HG03457 (cell line): Measurements from ENCODE around the gene KCNQ1.

ENCODE experiments used
- ATAC-seq: cut with Tn5 transposase; IDR thresholded peaks from one replicate; pipeline ENCODE4 v1.9.1; 2021; ENCODE audit warnings: moderate number of reproducible peaks; ENCODE audit not compliant: unreplicated experiment

The KCNQ1 gene

DNA sequence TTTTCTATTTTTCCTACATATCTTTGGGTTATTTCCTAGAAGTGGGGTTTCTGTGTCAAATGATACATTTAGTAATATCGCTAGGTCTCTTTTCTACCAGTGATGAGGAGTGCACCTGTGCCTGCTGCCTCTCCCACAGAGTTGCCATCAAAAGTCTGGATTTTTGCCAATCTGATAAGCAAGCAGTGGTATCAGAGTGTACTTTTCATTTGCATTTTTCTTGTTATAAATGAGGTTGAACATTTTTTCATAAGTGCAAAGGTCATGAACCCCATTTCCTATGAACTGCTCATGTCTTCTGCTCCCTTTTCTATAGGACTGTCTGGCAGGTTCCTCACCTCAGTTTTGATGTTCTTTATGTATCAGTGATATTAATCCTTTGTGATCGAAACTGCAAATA is 2.2 kb upstream of the KCNQ1 start:
- ATAC-seq, result no peak

DNA sequence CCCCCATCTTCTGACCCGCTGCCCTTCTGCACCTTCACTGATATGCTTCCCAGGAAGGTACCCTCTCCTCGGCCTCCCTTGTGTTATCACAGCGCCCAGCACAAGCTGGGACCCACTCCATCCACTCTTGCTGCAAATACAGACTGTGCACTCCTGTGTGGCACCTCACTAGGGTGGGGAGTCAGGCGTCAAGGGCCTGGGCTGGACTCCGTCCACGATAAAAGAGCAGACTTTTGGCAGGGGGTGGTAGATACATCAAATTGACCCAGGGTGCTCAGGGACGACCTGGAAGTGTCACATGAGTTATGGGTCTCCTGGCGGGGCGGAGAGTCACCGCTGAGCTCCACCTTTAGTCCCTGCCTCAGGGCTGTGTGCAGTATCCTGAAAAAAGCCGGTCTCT is 1.4 kb upstream of the KCNQ1 start:
- ATAC-seq, result no peak

DNA sequence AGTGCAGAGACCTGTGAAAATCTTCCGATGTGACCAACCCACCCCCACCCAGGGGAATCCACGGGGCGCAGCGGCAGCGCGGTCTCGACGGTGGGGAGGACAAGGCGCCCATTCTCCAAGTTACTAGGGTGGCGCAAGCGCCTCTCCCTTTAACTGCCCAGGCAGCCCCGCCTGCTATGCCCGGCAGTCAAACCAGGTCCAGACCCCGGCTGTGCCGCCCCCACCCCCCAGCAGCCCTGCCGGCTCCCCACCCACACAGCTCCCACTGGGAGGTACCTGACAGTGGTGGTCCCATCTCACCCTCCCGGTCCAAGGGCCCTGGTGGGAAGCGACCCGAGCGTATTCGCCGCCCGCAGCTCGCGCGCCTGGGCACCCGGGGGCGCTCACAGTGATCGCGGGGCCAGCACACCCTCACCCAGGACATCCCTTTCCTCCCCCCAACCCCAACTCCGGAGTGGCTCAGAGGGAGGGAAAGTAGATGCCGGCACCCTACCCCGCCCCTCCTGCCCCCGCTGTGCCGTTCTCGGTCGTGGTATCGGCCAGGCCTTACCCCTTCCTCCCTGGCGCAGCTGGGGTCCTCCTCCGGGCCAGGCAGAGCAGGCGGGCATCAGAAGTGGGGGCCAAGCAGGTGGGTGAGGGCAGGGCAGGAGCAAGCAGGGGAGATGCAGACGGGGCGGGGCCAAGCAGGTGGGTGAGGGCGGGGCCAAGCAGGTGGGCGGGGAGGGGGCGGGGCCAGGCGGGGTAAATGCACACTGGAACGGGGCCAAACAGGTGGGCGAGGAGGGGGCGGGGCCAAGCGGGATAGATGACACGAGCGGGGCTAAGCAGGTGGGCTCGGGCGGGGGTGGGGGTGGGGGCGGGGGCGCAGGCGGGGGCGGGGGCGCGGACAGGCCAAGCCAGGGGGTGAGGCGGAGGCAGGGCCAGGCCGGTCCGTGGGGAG is 657 bp upstream of the KCNQ1 start, which contains the start of gene TRPM5:
TSS of gene TRPM5 (minus strand) at position 634 of the 940 bp plus-strand sequence. CDS start 21,478 bp downstream, outside the sequence.
- ATAC-seq, result no peak

DNA sequence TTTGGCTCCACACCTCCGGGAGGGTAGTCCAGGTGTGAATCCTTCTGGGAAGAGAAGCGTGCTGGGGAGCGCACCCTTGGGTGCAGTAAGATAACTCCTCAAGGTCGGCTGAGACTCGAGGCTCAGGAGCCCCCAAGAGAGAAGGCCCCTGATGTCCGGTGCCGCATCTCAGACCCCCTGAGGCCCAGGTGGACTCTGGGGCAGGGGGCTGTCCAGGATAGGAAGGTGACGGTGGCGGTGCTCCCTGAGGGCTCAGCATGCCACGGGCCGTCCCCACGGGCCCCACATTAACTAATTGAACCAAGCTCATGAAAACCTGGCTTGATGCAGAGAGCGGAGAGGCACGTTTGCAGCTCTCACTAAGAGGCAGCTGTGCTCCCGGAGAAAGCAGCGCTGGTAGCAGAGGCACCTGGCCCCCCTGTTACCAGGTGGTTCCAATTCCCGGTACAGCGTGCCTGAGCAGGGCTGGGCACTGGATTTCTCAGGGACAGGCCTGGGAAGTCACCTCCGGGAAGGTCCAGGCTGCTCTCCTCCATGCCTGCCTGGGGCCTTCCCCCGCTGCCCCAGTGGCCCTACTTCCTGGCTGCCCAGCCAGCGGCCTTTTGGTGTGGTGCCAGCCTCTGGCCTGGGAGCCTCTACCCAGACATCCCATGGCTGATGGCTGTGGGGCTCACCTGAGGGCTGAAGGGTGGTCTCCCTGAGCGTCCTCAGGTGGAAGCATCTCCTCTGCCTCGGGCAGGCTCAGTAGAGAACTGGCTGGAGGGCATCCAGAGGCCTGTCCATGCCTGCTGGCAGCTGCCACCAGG is 1.1 kb downstream of the KCNQ1 start:
- no peak for ATAC-seq

DNA sequence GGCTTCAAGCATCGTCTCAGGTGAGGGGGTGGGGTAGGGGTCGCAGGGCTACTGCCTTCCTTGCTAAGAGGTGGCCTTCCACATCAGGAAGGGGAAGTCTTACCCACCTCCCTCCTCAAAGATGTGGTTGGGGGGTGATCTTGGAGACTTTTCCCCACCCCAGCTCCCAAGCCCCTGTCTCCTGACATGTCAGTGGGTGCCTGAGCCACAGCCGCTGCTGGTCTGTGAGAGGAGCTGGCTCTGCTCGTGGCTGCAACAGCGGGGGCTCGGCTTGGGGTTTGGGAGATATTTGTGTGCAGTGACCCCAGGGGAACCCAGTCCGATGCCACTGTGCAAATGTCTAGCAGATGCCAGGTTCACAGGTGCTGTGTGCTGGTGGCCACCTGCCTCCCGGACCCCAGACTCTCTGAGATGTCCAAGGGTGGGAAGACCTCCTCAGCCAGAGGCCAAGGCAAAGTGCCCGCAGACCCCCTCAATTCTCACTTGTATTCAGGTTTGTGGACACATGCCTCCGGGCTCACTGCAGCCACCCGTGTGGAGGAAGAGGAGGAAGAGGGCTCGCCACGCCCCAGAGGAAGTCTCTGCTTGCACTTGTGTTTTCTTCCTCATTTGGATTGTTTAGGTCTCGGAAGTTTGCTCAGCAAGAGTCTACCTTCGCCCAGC is 1.9 kb downstream of the KCNQ1 start:
- ATAC-seq, result no peak

DNA sequence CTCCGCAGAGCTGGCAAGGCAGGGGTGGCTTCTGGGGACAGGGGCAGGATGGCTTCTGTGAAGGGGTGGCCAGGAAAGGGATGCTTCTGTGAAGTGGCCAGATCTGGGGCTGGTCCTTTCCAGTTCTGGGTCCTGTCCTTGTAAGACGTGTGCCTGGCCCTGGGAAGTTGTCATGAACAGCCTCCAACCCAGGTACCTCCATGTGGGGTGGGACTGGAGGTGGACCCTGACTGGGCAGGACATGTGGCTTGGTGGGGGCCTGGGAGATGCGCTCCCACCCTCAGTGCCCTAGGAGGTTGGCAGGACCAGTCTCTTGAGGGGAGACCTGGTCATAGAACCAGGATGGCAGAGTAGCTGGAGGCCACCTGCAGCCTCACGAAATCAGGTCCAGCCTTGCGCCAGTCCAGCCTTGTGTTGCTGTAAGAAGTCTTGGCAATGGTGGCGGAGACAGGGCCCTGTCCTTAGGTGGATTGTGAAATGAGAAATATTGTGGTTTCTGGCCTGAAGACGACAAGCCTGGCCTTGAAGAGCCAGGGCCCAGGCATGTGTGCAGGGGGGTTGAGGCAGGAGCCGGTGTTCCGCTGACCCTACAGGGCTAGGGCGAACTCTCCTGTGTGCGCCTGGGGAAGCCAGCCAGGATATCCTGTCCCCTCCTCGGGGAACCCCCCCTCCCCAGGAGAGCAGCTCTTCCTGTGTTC is 2.6 kb downstream of the KCNQ1 start:
- ATAC-seq, result no peak

DNA sequence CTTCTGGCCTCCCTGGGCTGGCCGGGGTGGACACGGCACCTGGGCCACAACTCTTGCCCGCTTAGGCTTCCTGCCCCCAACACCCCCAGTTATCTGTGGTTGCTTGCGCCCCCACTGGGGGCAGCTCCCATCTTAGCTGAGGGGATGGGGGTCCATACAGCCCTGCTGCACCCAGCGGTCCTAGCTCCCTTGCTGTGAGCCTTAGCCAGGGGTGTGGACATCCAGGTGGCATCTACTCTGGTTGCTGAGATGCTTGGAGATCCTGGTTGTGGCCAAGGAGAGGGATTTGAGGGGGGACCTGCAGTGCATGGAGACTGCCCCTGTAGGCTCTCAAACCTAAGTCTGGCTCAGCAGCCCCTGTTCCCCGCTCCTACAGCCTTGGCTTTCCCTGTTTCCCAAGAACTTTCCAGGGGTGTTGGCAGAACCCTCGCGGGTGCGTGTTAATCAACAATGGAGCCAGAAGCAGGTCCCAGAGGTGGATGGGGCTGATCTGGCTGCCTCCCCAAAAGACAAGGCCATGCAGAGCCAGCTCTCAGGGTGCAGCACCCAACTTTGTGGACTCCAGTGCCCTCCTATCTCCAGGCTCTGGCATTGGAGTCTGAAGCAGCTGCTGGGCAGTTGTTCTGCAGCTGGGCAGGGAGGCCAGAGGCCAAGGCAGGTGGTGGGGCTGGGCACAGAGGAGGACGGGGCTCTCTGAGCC is 3.3 kb downstream of the KCNQ1 start:
- no peak for ATAC-seq

DNA sequence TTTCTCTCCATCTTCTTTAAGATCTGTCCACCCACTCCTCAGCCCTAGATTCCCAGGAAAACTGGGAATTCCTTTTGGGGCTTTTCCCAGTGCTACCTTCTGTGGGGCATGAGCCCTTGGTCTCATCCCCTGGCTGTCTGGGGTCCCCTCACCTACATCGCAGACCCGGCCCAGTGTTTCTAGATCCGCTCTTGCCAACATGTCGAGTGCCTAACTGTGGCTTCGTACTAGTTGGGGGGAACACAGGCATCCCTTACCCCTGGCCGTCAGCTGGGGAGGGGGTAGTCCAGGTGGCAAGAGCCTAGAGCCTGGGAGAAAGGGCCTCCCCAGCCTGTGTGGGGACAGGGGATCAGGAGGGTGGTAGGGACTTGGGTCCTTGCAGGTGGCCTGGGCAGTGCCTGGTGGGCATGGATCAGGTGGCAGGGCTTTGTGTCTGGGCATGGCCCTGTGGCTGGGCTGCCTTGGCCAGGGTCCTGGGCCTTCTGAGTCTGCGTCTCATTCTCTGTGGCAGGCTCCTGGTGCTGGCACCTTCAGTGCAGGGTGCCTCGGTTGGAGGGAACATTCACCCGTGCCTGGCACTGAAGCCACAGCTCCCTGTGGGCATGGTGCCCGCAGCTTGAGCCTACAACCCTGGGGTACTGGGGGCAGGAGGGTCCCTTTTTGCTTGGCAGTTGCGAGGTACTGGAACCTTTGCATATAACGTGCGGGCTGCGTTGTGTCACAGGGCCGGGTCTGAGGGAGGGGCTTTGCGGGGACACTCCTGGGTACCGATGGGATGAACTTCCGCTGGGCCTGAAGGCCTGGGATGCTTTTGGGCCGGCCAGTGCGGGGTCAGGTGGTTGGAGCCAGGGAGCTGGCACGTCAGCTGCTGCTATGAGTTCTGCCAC is 4.1 kb downstream of the KCNQ1 start:
- ATAC-seq, result no peak

DNA sequence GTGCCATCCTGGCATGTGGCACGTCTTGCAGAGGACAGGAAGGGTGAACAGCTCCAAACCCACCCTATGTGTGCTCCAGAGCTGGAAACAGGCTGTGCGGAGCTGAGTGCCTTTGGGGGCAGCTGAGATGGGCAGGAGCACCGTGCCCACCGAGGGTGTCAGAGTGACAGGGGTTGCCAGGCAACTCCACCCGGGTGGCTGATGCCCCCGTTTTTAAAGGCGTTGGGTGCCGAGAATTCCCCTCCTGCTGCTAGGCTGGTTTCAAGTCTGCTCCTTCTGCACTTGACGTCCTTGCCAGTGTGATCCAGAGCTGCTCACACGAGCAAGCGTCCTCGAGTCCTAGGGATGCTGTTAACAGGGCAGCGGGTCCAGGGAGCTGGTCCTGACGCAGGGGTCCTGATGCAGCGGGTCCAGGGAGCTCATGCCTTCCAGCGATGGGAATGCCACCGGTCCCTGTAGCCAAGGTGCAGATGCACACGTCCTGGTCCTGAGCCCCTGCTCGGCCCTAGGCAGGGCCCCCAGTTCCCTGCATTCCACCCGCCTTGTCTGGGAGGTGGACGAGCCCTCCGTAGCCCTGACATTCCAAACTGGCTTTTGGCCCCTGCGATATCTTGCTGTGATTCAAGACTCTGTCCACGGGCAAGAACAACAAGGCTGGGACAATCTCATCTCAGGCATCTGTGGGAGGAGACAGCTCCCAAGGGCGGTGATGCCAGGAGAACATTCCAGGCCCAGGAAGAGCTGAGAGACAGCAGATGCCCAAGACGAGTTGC is 4.9 kb downstream of the KCNQ1 start:
- ATAC-seq, result no peak

DNA sequence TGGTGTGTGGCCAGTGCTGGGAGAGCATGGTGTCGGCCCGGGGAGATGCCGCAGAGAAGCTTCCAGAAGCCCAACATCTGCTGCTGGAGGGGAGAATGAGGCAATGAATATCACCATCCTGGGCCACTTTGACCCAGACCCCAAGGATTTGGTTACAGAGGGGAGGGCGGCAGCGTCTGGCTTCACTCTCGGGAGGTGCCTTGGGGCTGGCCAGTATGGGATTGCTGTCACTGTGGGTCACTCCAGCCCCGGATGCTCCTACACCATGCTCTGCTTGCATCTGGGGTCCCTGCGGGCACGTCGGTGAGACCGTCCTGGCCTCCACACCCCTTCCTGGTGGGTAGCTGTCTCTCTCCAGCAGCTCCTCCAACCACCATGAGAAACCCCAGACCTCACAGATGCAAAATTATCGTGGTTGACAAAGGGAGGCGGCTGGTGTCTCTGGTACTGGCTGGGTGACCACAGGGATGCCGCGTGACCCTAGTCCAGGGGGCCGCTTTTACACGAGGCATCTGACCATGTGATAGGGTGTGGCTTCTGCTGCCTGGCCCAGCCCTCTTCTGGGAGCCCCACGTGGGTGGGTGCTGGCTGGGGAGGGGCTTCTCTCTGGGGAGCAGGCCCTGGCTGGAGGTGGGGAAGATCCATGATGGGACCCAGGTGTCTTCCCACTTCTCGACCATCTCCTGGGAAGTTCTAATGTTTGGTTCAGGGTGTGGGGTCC is 5.7 kb downstream of the KCNQ1 start:
- no peak for ATAC-seq

DNA sequence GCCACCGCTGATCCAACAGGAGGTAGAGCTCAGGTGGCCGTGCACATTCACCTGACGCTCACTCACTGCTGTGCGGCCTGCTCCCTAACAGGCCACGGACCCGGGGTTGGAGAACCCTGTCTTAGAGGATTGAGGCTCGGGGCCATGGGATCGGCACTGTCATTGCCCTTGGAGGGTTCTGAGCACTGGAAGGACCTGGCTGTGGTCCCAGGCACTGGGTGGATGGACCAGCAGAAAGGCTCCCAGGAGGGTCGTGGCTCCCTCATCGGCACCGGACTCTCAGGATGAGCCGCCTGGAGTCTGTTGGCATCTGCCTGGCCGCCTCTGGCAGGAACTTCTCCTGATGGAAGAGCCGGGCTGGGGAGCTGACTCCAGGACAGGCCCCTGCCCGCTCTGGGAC is 6.5 kb downstream of the KCNQ1 start:
- no peak for ATAC-seq

DNA sequence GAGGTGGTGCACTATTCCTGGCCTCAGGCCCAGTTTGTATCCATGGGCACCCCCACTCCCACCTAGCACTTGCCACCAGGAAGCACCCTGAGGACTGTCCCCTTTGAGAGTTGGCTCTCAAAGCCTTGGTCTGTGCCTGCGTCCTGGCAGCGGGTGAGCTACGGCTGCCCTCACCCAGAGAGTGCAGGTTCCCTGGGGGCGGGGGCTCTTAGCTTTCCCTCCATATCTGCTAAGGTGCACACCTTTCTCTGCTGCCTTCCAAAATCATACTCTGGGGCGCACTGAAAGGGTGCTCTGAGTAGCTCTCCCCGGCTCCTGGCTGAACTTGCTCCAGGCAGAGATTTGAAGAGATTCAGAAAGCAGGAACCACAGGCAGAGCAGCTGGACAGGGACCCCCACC is 7.1 kb downstream of the KCNQ1 start:
- no peak for ATAC-seq

DNA sequence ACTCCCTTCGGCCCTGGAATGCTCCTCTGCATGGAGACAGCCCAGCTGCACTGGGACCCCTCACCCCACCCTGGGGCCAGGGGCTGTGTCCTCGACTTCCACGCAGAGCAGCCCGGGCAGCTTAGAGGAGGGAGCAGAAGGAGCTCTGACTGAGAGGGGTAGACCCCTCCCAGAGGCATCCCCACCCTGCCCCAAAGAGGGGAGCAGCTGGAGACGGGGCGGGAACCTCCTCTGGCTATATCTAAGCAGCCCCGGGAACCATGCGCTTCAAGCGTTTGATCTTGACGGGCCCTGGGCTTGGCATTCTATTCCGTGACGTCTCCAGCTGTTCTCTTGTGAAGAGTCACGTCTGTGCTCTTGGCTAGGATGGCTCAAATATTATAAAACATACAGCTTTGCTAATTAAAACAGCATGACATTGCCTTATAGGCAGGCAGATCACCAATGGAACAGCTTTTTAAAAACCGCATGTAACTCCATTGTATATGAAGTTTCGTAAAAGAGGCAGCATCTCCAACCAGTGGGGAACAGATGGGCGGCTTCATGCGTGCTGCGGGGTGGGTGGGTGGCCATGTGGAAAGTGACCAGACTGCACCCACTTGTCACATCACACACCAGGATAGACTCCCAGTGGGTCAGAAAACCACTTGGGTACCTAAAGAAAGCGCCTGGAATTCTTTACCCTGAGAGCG is 7.7 kb downstream of the KCNQ1 start:
- no peak for ATAC-seq

DNA sequence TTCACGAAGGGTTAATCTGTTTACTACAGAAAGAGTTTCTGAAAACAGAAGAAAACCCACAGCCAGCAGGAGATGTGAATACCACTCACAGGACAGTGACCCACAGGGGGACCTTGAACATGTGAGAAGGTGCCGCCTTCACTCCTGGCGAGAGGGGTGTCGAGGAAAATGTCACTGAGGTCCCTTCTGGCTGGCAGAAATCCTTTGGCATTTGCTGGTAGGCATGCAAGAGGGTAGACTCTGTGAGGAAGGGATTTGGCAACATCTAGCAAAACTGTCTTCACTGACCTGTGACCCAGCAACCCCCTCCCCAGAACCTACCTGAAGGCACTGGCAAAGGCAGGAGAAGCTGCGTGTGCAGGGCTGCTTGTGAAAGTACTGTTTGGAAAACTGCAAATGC is 8.6 kb downstream of the KCNQ1 start:
- no peak for ATAC-seq

DNA sequence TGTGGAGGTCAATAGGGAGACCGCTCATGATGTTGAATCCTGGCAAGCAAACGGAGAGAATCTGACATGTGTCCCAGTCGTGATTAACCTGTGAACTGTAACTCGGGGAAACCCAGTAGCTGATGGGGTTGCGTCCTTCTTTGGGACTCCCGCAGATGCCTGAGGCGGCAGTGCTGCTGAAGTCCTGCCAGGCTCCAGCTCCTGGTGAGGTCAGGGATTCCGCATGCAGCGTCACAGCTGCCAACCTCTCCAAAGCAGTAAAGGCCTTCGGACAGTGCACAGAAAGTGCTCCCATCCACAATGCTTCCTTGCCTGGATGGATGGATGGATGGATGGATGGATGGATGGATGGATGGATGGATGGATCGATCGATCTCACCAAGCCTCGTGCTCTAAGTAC is 13.5 kb downstream of the KCNQ1 start:
- ATAC-seq, result no peak

DNA sequence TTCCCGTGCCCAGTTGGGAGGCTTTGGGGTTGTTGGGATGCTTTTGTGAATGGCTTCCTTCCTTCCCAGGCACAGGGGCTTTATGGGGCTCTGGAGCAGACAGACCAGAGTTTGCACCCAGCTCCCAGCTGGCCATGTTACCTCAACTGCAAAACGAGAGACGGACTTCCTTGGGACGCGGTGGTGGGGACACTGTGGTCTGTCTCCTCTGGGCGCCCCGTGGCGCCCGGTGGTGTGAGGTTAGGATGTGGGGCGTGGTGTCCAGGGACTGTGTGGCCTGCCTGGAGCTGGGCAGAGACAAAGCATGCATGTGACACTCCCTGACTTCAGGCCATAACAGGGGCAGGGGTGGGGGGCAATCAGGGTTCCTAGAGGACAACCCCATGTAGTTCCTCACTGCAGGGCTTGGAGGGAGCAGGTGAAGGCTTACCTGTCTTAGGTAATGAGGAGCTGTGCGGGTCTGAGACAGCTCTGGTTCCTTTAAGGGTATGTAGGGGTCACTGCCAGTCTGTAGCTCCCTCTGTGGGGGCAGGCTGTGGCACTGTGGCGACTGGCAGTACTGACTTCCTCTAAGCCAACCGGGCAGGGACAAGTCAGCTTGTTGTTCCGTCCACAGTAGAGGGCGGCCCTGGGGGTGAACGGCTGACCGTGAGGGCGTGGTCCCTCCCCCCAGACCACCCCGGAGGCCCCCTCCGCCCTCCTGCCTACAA is 14.4 kb downstream of the KCNQ1 start:
- ATAC-seq, result no peak
